Ovary (tissue), 9 donors: Measurements from ENCODE around the gene GNB1L. TPM values are rescaled to one million over a fixed set of nuclear protein-coding genes. Genes with fewer than 3 reads are reported as not detected.

Source experiments
- DNase-seq, 5 donors: peaks; one replicate each; pipeline ENCODE4 v3.0.0-alpha.2; 2019 to 2020
- H3K27ac ChIP-seq, 2 donors: fragments of 200-600 bp; one replicate each; pipeline versions ENCODE4 v1.5.1 to v1.8.0; 2019 to 2022
- H3K27me3 ChIP-seq: fragments of 200-600 bp; one replicate; pipeline ENCODE4 v1.8.0; 2022
- H3K36me3 ChIP-seq: fragments of 200-600 bp; sonication (generic); one replicate; pipeline ENCODE4 v1.5.1; 2019
- H3K4me1 ChIP-seq: one replicate; pipeline ENCODE4 v1.8.1; 2013; ENCODE audit warnings: mild to moderate bottlenecking, moderate library complexity; ENCODE audit not compliant: insufficient read depth
- H3K4me3 ChIP-seq: fragments of 200-600 bp; sonication (generic); one replicate; pipeline ENCODE4 v1.5.1; 2017
- H3K9me3 ChIP-seq, 2 donors: fragments of 200-600 bp in 1 of 2; sonication (generic) in 1 of 2; one replicate each; pipeline versions ENCODE4 v1.5.1 to v1.8.1; 2013 to 2019; ENCODE audit warnings: mild to moderate bottlenecking in 1 of 2, moderate library complexity in 1 of 2
- CTCF ChIP-seq, 3 donors: fragments of 450-650 bp in 2 of 3; fragments of 200-600 bp in 1 of 3; IDR thresholded peaks; one replicate each; pipeline versions ENCODE4 v1.5.1 to v1.8.0; 2016 to 2022; ENCODE audit warnings: antibody characterized with exemption in 3 of 3, mild to moderate bottlenecking in 1 of 3
- EP300 ChIP-seq: sonication (generic); formaldehyde crosslinking; IDR thresholded peaks from one replicate; pipeline ENCODE4 v1.6.1; 2017; ENCODE audit warnings: antibody characterized with exemption
- POLR2A ChIP-seq: fragments of 450-650 bp; IDR thresholded peaks from one replicate; pipeline ENCODE4 v1.6.1; 2017; ENCODE audit warnings: antibody characterized with exemption, mild to moderate bottlenecking, moderate library complexity
- WGBS, 3 donors: extraction: QIAGEN DNeasy Blood & Tissue Kit in 1 of 3; methylation state at CpG; one replicate each; pipeline versions ENCODE4 v1.1.5 to v1.1.7; 2013 to 2017; 5-methylcytosine and 5-hydroxymethylcytosine counted together
- intact Hi-C, 4 donors: fragments of 100-400 bp; cut with DNase I; formaldehyde crosslinking; loops; one replicate each; pipeline versions ENCODE4 v1.11.0 to v1.15.1; 2022 to 2023
- polyA plus RNA-seq, 2 donors: library from polyadenylated mRNA; stranded (reverse); fragments of 200-250 nt in 1 of 2; fragments of 350-450 nt in 1 of 2; fragmentation: Illumina TruSeq in 1 of 2; extraction: RNeasy Lipid Tissue Mini Kit (QIAGEN cat#74804) in 1 of 2; gene quantifications; one replicate each; pipeline ENCODE4 v1.2.3, GENCODE V29; 2013 to 2014
- total RNA-seq, 7 donors: library from RNA; depleted of rRNA in 2 of 7; stranded (reverse); fragments of >200 nt in 2 of 7; fragmentation: NEBNext Ultra II Directional in 3 of 7; extraction: Animal tissue kit (Norgen Biotek cat#: 25700) in 3 of 7; gene quantifications; one replicate each; pipeline versions ENCODE4 v1.1.0 to v1.2.4, GENCODE V29; 2016 to 2023
- donor health status: DM: no; HTN: no; CAD: no; lungs with moderate emphysema.
- donor health status: DM: no; HTN: no; CAD: no.
- donor health status: Bipolar disorder and iron deficiency.
- donor health status: DM: yes; HTN: yes; CAD: no.
- donor health status: DM: no; HTN: no; CAD: no.
- donor health status: DM: yes; HTN: yes; CAD: no.

The GNB1L gene
- total and polyA plus RNA-seq, 9 donors: 3.1 to 14.9 (median 5.8) TPM; not detected in 1

DNA sequence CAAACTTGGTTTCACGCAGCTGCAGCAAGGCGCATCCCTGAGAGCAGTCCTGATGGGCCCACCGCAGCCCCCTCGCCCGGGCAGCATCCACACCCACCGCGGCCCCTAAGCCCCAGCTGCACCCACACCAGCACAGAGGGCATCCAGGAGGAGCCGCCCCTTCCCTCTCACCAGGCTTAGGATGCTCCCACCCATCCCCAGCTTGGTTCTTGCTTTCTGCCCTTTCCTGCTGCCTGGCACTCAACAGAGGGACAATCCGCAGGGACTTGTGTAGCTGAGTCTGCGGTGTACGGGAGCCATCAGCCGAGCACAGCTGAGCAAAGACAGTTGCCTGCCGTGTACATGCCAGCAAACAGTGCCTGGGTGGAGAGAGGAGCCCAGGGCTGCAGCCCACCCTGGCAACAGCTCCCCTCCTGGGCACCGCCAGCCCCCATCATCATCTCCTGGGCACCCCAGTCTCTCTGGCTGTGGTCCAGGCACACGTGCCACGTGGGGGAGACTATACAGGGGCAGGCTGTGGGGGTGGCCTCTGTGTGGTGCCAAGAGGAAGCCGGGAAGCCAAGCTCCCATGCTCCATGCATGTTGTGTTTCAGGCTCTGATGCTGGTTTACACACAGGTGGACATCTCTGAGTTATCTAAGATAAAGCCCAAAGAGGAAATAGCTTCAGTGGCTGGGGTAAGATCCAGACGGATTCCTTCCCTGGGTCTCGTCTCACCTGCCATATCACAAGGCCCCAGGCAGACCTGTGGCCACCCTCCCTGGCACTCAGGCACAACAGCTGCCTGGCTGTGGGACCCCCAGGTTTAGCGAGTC, 36.0 kb upstream of the GNB1L start:
- 84 to 87% (median 86%) methylated on average over 19 to 20 of the region's 20 CpGs for WGBS, 3 donors
- DNase-seq: no peak
- H3K36me3 ChIP-seq: no peaks in the 10 kb centered on the region

GRCh38 chr22:19889951-19890350, 35.3 kb upstream of the GNB1L start:
- Histone ChIP-seq H3K27ac (no peak overlapping the region), H3K4me3 (no peak overlapping the region), H3K36me3 (no peaks in the 10 kb centered on the region), H3K27me3 (no peaks in the 10 kb centered on the region), H3K4me1 (peaks cover 12% of the 10 kb centered on the region), H3K9me3 (no peaks in the 10 kb centered on the region)
- TF ChIP-seq EP300 (no peak), CTCF (IDR thresholded peaks at IDR 0.05) (no peak), POLR2A (no peak)
- no peak for DNase-seq
- 93 to 98% (median 94%) methylated on average over 9 of the region's 9 CpGs for WGBS, 3 donors
- intact Hi-C loops: loop anchor here in 1 of 4 donors (5.0 kb wide), 1 partner anchor 38 kb away; the partner anchor contains the start of genes GNB1L and RTL10

More for the DNA sequence above, 36.0 kb upstream of the GNB1L start:
- Histone ChIP-seq H3K4me3 (no peak overlapping the region), H3K27me3 (no peaks in the 10 kb centered on the region), H3K4me1 (peaks cover 12% of the 10 kb centered on the region), H3K27ac (no peak overlapping the region), H3K9me3 (no peaks in the 10 kb centered on the region)
- intact Hi-C loops: loop anchor here in 1 of 4 donors (5.0 kb wide), 1 partner anchor 38 kb away; the partner anchor contains the start of genes GNB1L and RTL10
- no peak for TF ChIP-seq EP300
- TF ChIP-seq CTCF (IDR thresholded peaks at IDR 0.05): no peak
- TF ChIP-seq POLR2A: no peak

DNA sequence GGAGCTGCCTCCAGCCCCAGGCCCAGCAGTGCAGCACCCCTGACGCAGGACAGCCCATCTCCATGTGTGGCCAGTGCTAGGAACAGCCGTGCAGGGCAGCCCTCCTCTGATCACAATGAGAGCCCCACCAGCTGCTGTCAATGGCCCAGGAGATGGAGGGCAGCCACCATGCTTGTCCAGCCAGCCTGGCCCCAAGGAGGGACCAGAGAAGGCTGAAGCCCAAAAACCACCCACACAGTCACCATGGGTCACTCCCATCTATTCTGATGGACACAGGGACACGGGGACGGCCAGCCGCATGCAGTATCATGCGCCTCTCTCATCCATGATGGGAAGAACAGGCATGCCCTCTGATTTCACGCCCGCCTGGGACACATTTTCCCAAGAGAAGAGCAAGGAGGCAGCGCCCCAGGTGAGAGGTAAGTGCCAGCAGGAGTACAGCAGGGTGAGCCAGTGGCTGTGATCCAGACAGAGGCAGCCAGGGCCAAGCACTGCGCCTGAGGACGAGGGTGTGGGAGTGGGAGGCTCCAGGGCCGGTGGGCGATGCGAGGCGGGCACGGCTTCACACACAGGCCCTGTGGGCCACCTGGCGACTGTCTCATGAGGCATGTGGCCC, 33.6 kb upstream of the GNB1L start:
- no peak for DNase-seq
- Histone ChIP-seq H3K27me3 (no peaks in the 10 kb centered on the region), H3K9me3 (no peaks in the 10 kb centered on the region), H3K27ac (no peak overlapping the region), H3K4me3 (no peak overlapping the region), H3K36me3 (no peaks in the 10 kb centered on the region), H3K4me1 (peaks cover 12% of the 10 kb centered on the region)
- intact Hi-C loops: no loop called here
- TF ChIP-seq CTCF (IDR thresholded peaks at IDR 0.05) (no peak), POLR2A (no peak), EP300 (no peak)
- 94 to 97% (median 94%) methylated on average over 17 of the region's 17 CpGs for WGBS, 3 donors

GRCh38 chr22:19887256-19887985, 32.7 kb upstream of the GNB1L start:
- Histone ChIP-seq H3K27me3 (no peaks in the 10 kb centered on the region), H3K36me3 (no peaks in the 10 kb centered on the region), H3K4me1 (peaks cover 7% of the 10 kb centered on the region), H3K4me3 (no peak overlapping the region), H3K9me3 (no peaks in the 10 kb centered on the region), H3K27ac (no peak overlapping the region)
- intact Hi-C loops: no loop called here
- no peak for DNase-seq
- WGBS, 3 donors: 93 to 97% (median 94%) methylated on average over 9 to 16 of the region's 16 CpGs
- TF ChIP-seq CTCF (IDR thresholded peaks at IDR 0.05): no peak
- no peak for TF ChIP-seq POLR2A
- TF ChIP-seq EP300: no peak
